HL-60 (cell line): ENCODE results near the gene SPATA13.
A peak's percentile ranks its signal among the peaks of the same experiment; 100 is the strongest.

Experiments
- DNase-seq, 2 experiments: peaks; one replicate each; pipeline ENCODE4 v3.0.0-alpha.2; 2010 to 2020; ENCODE audit warnings: low read depth in 1 of 2, low spot score in 1 of 2
- H3K27ac ChIP-seq: fragments of 250-450 bp; sonication (Bioruptor Pico); replicated peaks from 2 replicates; pipeline ENCODE4 v1.5.1; 2020; ENCODE audit warnings: mild to moderate bottlenecking, moderate library complexity
- H3K27me3 ChIP-seq: fragments of 250-450 bp; sonication (Bioruptor Pico); 2 replicates; pipeline ENCODE4 v1.5.1; 2021; ENCODE audit warnings: mild to moderate bottlenecking, moderate library complexity; ENCODE audit not compliant: insufficient read depth, poor library complexity, severe bottlenecking
- H3K4me3 ChIP-seq: replicated peaks from 2 replicates; pipeline ENCODE4 v1.5.1; 2011; ENCODE audit warnings: mild to moderate bottlenecking, control low read depth, low read length; ENCODE audit not compliant: insufficient read depth
- GABPA ChIP-seq: IDR thresholded peaks from 2 replicates; pipeline ENCODE4 v1.6.1; 2012; ENCODE audit warnings: low read depth
- POLR2AphosphoS5 ChIP-seq: IDR thresholded peaks from 2 replicates; pipeline ENCODE4 v1.6.1; 2012; ENCODE audit warnings: low read depth
- REST ChIP-seq: IDR thresholded peaks from 2 replicates; pipeline ENCODE4 v1.6.1; 2012; ENCODE audit warnings: low read depth; ENCODE audit not compliant: insufficient replicate concordance
- SPI1 ChIP-seq: IDR thresholded peaks from 2 replicates; pipeline ENCODE4 v1.6.1; 2012; ENCODE audit warnings: low read depth, mild to moderate bottlenecking, borderline replicate concordance
- TF ChIP-seq, protein P1 (sequence below): IDR thresholded peaks from one replicate; pipeline ENCODE4 v1.5.1; 2011; ENCODE audit warnings: low read length, control low read depth, inconsistent platforms; ENCODE audit not compliant: insufficient read depth

Gene SPATA13

DNA sequence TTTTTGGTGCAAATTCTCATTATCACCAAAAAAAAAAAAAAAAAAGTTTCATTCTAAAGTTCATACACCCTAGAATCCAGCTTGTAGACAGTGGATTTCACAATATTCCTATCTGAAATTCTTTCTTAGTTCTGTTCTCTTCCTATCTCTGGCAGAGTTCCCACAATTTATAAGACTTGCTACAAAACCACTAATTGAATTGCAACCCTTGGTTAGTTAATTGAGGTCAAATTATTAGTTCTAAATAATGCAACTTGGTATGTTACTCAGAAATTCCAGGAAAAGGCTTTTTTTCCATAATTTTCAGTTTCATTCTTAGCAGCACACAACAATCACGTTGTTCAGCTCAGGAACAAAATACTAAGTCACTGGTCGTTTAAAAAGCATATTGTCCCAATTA, 58.5 kb downstream of the SPATA13 start:
- H3K27me3 ChIP-seq: no peaks in the 10 kb centered on the region
- no peak for TF ChIP-seq REST
- TF ChIP-seq, protein P1, sequence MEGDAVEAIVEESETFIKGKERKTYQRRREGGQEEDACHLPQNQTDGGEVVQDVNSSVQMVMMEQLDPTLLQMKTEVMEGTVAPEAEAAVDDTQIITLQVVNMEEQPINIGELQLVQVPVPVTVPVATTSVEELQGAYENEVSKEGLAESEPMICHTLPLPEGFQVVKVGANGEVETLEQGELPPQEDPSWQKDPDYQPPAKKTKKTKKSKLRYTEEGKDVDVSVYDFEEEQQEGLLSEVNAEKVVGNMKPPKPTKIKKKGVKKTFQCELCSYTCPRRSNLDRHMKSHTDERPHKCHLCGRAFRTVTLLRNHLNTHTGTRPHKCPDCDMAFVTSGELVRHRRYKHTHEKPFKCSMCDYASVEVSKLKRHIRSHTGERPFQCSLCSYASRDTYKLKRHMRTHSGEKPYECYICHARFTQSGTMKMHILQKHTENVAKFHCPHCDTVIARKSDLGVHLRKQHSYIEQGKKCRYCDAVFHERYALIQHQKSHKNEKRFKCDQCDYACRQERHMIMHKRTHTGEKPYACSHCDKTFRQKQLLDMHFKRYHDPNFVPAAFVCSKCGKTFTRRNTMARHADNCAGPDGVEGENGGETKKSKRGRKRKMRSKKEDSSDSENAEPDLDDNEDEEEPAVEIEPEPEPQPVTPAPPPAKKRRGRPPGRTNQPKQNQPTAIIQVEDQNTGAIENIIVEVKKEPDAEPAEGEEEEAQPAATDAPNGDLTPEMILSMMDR: no peak
- TF ChIP-seq GABPA: no peak
- TF ChIP-seq POLR2AphosphoS5: no peak
- no peak for TF ChIP-seq SPI1
- DNase-seq: no peak
- no peak overlapping the region for H3K27ac ChIP-seq
- no peak overlapping the region for H3K4me3 ChIP-seq

GRCh38 chr13:24220086-24220703, 59.7 kb downstream of the SPATA13 start:
- Histone ChIP-seq H3K27me3 (no peaks in the 10 kb centered on the region), H3K27ac (no peak overlapping the region), H3K4me3 (no peak overlapping the region)
- DNase-seq: peak in 1 of 2 experiments; percentile 60
- TF ChIP-seq REST: no peak
- TF ChIP-seq, protein P1: peak; percentile 50

GRCh38 chr13:24221007-24221406, 60.5 kb downstream of the SPATA13 start:
- Histone ChIP-seq H3K27me3 (no peaks in the 10 kb centered on the region), H3K27ac (no peak overlapping the region), H3K4me3 (no peak overlapping the region)
- DNase-seq: no peak
- no peak for TF ChIP-seq POLR2AphosphoS5
- TF ChIP-seq GABPA: no peak
- TF ChIP-seq, protein P1: no peak
- TF ChIP-seq SPI1: no peak
- TF ChIP-seq REST: no peak
